ENCODE results near the gene SPATA6L. TPM values are rescaled to one million over a fixed set of nuclear protein-coding genes. Genes with fewer than 3 reads are reported as not detected.

SPATA6L gene
- total and polyA plus RNA-seq, 2 experiments from 2014 or later = 1.7 to 1.9 TPM

DNA sequence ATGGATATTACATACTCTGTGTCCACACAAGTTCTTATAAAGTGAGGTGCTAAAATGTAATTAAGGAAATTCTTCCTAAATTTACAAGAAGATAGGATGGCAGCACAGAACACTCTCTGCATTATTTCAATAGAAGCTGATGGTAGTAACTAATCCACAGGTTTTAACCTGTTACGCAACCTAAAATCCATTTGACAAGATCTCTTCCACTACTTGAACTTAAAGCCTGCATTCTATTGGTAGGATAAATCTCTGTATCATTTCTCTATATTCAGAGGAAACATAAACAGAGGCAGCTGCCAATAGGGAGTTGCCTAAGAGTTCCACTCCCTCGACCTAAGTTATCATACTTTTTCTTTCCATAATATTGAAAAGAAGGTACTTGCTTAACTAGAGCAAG, 34.7 kb upstream of the SPATA6L start (continued):
- TF ChIP-seq, protein P1, sequence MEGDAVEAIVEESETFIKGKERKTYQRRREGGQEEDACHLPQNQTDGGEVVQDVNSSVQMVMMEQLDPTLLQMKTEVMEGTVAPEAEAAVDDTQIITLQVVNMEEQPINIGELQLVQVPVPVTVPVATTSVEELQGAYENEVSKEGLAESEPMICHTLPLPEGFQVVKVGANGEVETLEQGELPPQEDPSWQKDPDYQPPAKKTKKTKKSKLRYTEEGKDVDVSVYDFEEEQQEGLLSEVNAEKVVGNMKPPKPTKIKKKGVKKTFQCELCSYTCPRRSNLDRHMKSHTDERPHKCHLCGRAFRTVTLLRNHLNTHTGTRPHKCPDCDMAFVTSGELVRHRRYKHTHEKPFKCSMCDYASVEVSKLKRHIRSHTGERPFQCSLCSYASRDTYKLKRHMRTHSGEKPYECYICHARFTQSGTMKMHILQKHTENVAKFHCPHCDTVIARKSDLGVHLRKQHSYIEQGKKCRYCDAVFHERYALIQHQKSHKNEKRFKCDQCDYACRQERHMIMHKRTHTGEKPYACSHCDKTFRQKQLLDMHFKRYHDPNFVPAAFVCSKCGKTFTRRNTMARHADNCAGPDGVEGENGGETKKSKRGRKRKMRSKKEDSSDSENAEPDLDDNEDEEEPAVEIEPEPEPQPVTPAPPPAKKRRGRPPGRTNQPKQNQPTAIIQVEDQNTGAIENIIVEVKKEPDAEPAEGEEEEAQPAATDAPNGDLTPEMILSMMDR (conservative IDR thresholded peaks at IDR 0.05; ENCODE audit: low read depth in 2 of 2) = no peak
- TF ChIP-seq, protein P2, sequence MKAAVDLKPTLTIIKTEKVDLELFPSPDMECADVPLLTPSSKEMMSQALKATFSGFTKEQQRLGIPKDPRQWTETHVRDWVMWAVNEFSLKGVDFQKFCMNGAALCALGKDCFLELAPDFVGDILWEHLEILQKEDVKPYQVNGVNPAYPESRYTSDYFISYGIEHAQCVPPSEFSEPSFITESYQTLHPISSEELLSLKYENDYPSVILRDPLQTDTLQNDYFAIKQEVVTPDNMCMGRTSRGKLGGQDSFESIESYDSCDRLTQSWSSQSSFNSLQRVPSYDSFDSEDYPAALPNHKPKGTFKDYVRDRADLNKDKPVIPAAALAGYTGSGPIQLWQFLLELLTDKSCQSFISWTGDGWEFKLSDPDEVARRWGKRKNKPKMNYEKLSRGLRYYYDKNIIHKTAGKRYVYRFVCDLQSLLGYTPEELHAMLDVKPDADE (IDR thresholded peaks at IDR 0.05) = no peak
- TF ChIP-seq, protein P3, sequence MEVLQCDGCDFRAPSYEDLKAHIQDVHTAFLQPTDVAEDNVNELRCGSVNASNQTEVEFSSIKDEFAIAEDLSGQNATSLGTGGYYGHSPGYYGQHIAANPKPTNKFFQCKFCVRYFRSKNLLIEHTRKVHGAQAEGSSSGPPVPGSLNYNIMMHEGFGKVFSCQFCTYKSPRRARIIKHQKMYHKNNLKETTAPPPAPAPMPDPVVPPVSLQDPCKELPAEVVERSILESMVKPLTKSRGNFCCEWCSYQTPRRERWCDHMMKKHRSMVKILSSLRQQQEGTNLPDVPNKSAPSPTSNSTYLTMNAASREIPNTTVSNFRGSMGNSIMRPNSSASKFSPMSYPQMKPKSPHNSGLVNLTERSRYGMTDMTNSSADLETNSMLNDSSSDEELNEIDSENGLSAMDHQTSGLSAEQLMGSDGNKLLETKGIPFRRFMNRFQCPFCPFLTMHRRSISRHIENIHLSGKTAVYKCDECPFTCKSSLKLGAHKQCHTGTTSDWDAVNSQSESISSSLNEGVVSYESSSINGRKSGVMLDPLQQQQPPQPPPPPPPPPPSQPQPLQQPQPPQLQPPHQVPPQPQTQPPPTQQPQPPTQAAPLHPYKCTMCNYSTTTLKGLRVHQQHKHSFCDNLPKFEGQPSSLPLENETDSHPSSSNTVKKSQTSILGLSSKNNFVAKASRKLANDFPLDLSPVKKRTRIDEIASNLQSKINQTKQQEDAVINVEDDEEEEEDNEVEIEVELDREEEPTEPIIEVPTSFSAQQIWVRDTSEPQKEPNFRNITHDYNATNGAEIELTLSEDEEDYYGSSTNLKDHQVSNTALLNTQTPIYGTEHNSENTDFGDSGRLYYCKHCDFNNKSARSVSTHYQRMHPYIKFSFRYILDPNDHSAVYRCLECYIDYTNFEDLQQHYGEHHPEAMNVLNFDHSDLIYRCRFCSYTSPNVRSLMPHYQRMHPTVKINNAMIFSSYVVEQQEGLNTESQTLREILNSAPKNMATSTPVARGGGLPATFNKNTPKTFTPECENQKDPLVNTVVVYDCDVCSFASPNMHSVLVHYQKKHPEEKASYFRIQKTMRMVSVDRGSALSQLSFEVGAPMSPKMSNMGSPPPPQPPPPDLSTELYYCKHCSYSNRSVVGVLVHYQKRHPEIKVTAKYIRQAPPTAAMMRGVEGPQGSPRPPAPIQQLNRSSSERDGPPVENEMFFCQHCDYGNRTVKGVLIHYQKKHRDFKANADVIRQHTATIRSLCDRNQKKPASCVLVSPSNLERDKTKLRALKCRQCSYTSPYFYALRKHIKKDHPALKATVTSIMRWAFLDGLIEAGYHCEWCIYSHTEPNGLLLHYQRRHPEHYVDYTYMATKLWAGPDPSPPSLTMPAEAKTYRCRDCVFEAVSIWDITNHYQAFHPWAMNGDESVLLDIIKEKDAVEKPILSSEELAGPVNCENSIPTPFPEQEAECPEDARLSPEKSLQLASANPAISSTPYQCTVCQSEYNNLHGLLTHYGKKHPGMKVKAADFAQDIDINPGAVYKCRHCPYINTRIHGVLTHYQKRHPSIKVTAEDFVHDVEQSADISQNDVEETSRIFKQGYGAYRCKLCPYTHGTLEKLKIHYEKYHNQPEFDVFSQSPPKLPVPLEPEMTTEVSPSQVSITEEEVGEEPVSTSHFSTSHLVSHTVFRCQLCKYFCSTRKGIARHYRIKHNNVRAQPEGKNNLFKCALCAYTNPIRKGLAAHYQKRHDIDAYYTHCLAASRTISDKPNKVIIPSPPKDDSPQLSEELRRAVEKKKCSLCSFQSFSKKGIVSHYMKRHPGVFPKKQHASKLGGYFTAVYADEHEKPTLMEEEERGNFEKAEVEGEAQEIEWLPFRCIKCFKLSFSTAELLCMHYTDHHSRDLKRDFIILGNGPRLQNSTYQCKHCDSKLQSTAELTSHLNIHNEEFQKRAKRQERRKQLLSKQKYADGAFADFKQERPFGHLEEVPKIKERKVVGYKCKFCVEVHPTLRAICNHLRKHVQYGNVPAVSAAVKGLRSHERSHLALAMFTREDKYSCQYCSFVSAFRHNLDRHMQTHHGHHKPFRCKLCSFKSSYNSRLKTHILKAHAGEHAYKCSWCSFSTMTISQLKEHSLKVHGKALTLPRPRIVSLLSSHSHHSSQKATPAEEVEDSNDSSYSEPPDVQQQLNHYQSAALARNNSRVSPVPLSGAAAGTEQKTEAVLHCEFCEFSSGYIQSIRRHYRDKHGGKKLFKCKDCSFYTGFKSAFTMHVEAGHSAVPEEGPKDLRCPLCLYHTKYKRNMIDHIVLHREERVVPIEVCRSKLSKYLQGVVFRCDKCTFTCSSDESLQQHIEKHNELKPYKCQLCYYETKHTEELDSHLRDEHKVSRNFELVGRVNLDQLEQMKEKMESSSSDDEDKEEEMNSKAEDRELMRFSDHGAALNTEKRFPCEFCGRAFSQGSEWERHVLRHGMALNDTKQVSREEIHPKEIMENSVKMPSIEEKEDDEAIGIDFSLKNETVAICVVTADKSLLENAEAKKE (CRISPR knock-in tag; IDR thresholded peaks at IDR 0.05) = no peak
- no peak for TF ChIP-seq STAT1 (IDR thresholded peaks at IDR 0.05; ENCODE audit: unreplicated experiment)

DNA sequence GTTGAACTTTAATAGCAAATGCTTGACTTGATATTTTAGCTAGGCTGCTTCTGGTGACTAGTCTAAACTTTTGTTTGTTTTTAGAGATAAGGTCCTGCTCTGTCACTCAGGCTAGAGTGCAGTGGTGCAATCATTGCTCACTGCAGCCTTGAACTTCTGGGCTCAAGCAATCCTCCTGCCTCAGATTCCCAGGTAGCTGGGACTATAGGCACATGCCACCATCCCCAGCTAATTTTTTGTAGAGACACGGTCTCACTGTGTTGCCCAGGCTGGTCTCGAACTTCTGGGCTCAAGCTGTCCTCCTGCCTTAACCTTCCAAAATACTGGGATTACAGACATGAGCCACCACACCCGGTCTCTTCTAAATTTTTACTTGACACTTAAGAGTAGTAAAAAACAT, 33.8 kb upstream of the SPATA6L start:
- Histone ChIP-seq H3K79me2 (replicated peaks; ENCODE audit: insufficient read depth) (peaks cover 3% of the 10 kb centered on the region; the same call in 1 of the 2 replicates), H3K27me3 (ENCODE audit: insufficient read depth) (no peaks in the 10 kb centered on the region), H3K36me3 (ENCODE audit: insufficient read depth) (peaks cover 18% of the 10 kb centered on the region), H3K4me1 (ENCODE audit: insufficient read depth) (no peaks in the 10 kb centered on the region), H3K4me3 (no peak overlapping the region), H3K4me2 (no peak overlapping the region), H3K27ac (ENCODE audit: low read depth) (no peak overlapping the region), H4K20me1 (replicated peaks; ENCODE audit: insufficient read depth) (no peaks in the 10 kb centered on the region), H3K9me2 (ENCODE audit: insufficient read depth) (no peaks in the 10 kb centered on the region), H3F3A (replicated peaks; ENCODE audit: low read depth) (no peaks in the 10 kb centered on the region), H2AFZ (no peak overlapping the region)
- Mint-ChIP-seq H3K9me3 (no peaks in the 10 kb centered on the region), H3K27me3 (ENCODE audit: insufficient read depth, low read depth, poor library complexity) (no peaks in the 10 kb centered on the region), H3K36me3 (ENCODE audit: low read depth) (peaks cover 36% of the 10 kb centered on the region; the same call in 2 of the 3 replicates), H3K4me1 (no peaks in the 10 kb centered on the region), H3K4me3 (no peak overlapping the region), H3K27ac (no peak overlapping the region)
- DNase-seq (ENCODE audit: low spot score) (no peak), ATAC-seq (no peak)
- TF ChIP-seq ZNF114 (CRISPR knock-in tag; IDR thresholded peaks at IDR 0.05) (no peak), CREB1 (CRISPR knock-in tag; IDR thresholded peaks at IDR 0.05; ENCODE audit: low read depth) (no peak), ZNF331 (CRISPR knock-in tag; IDR thresholded peaks at IDR 0.05; ENCODE audit: low read depth) (no peak)
- TF ChIP-seq, protein P3 (CRISPR knock-in tag; IDR thresholded peaks at IDR 0.05) = no peak
